Endothelial cell of umbilical vein (primary cell): Measurements from ENCODE around the gene TNFRSF14. TPM values are rescaled to one million over a fixed set of nuclear protein-coding genes. Genes with fewer than 3 reads are reported as not detected.

Experiments
- BruUV-seq: library from RNA; stranded (reverse); fragments of 400-500 nt; replicated peaks from 2 replicates; lab custom pipeline; 2021; lab: Mats Ljungman, UMichigan
- CTCF ChIA-PET: fragments of 300-600, 350-600 bp; sonication (Branson Sonifier 250); formaldehyde crosslinking; loops from one replicate; lab custom pipeline; 2021; ENCODE audit warnings: antibody characterized with exemption, inconsistent platforms; lab: Charles Lee
- POLR2A ChIA-PET: fragments of 300-600, 350-600 bp; sonication (Branson Sonifier 250); formaldehyde crosslinking; loops from one replicate; lab custom pipeline; 2021; ENCODE audit warnings: antibody characterized with exemption, inconsistent platforms; lab: Charles Lee
- DNase-seq: peaks from one replicate; pipeline ENCODE4 v3.0.0-alpha.2; 2011; ENCODE audit warnings: low read depth, low spot score
- FAIRE-seq: peaks from 2 replicates; lab custom pipeline; 2011; peaks lifted over from hg19 to GRCh38; lab: Jason Lieb, UNC
- H2AFZ ChIP-seq: 2 replicates; pipeline ENCODE4 v1.6.0; 2012; ENCODE audit warnings: low read depth, low read length, control low read depth, inconsistent platforms
- H3K27ac ChIP-seq: 2 replicates; pipeline ENCODE4 v1.5.1; 2011; ENCODE audit warnings: low read depth, mild to moderate bottlenecking, control low read depth, low read length, moderate library complexity; ENCODE audit not compliant: insufficient read depth
- H3K27me3 ChIP-seq, 2 experiments: 2 replicates each; pipeline versions ENCODE4 v1.6.0 to v1.6.1; 2011; ENCODE audit warnings: low read length in 2 of 2, mixed read lengths in 1 of 2; ENCODE audit not compliant: control insufficient read depth in 2 of 2, insufficient read depth in 2 of 2
- H3K36me3 ChIP-seq, 2 experiments: 2 replicates in 1 of 2; 3 replicates in 1 of 2; pipeline ENCODE4 v1.5.1; 2011; ENCODE audit warnings: low read length in 2 of 2, mild to moderate bottlenecking in 1 of 2, moderate library complexity in 1 of 2; ENCODE audit not compliant: control insufficient read depth in 2 of 2, insufficient read depth in 2 of 2; ENCODE audit errors: extremely low read depth in 1 of 2
- H3K4me1 ChIP-seq: 3 replicates; pipeline ENCODE4 v1.5.1; 2011; ENCODE audit warnings: mild to moderate bottlenecking, low read length; ENCODE audit not compliant: control insufficient read depth, insufficient read depth; ENCODE audit errors: extremely low read depth
- H3K4me2 ChIP-seq: 2 replicates; pipeline ENCODE4 v1.6.1; 2011; ENCODE audit warnings: low read length, control low read depth, mixed read lengths; ENCODE audit not compliant: insufficient read depth
- H3K4me3 ChIP-seq, 3 experiments: fragments of 200-600 bp in 1 of 3; sonication (generic), shearing (Covaris generic) in 1 of 3; replicated peaks in 1 of 3; 2 replicates each; pipeline ENCODE4 v1.5.1; 2011 to 2016; ENCODE audit warnings: control low read depth in 3 of 3, low read length in 3 of 3, mild to moderate bottlenecking in 2 of 3, inconsistent platforms in 1 of 3, low read depth in 1 of 3, moderate library complexity in 1 of 3; ENCODE audit not compliant: insufficient read depth in 1 of 3
- H3K79me2 ChIP-seq: 2 replicates; pipeline ENCODE4 v1.6.0; 2012; ENCODE audit warnings: low read length, inconsistent platforms; ENCODE audit not compliant: control insufficient read depth, insufficient read depth
- H3K9ac ChIP-seq: replicated peaks from 2 replicates; pipeline ENCODE3; 2011; ENCODE audit warnings: low read length, control low read depth; ENCODE audit not compliant: insufficient read depth; ENCODE audit errors: extremely low read depth
- H3K9me1 ChIP-seq: replicated peaks from 3 replicates; pipeline ENCODE4 v1.6.0; 2011; ENCODE audit warnings: mild to moderate bottlenecking, low read length; ENCODE audit not compliant: control insufficient read depth, insufficient read depth; ENCODE audit errors: extremely low read depth
- H3K9me3 ChIP-seq: replicated peaks from 2 replicates; pipeline ENCODE4 v1.5.1; 2012; ENCODE audit warnings: low read length, inconsistent platforms; ENCODE audit not compliant: control insufficient read depth, insufficient read depth
- H4K20me1 ChIP-seq: replicated peaks from 2 replicates; pipeline ENCODE3; 2011; ENCODE audit warnings: mild to moderate bottlenecking, low read length; ENCODE audit not compliant: control insufficient read depth, insufficient read depth; ENCODE audit errors: extremely low read depth
- CTCF ChIP-seq, 2 donors: IDR thresholded peaks; 1 replicate in 1 of 2; 2 replicates in 1 of 2; pipeline ENCODE4 v1.5.1; 2011; ENCODE audit warnings: low read length in 2 of 2, mild to moderate bottlenecking in 2 of 2, moderate library complexity in 2 of 2, control low read depth in 1 of 2, inconsistent platforms in 1 of 2, low read depth in 1 of 2; ENCODE audit not compliant: insufficient read depth in 1 of 2; ENCODE audit errors: extremely low read depth in 1 of 2
- EZH2 ChIP-seq: IDR thresholded peaks from 2 replicates; pipeline ENCODE4 v1.6.1; 2012; ENCODE audit warnings: borderline replicate concordance, low read depth, mild to moderate bottlenecking, moderate library complexity, low read length, inconsistent platforms; ENCODE audit not compliant: severe bottlenecking
- FOS ChIP-seq: IDR thresholded peaks from 2 replicates; pipeline ENCODE4 v1.6.1; 2011; ENCODE audit warnings: mild to moderate bottlenecking, low read length, moderate library complexity, borderline replicate concordance; ENCODE audit not compliant: insufficient read depth
- GATA2 ChIP-seq: IDR thresholded peaks from 2 replicates; pipeline ENCODE4 v1.7.0; 2011; ENCODE audit warnings: low read depth, mild to moderate bottlenecking, moderate library complexity, mixed read lengths, low read length; ENCODE audit not compliant: insufficient read length, insufficient read depth
- JUN ChIP-seq: IDR thresholded peaks from 2 replicates; pipeline ENCODE4 v1.6.1; 2011; ENCODE audit warnings: borderline replicate concordance, low read depth; ENCODE audit not compliant: insufficient read length, insufficient read depth
- MAX ChIP-seq: IDR thresholded peaks from 2 replicates; pipeline ENCODE4 v1.6.1; 2011; ENCODE audit not compliant: insufficient read depth, insufficient read length
- MYC ChIP-seq: IDR thresholded peaks from one replicate; pipeline ENCODE4 v1.6.1; 2011; ENCODE audit warnings: mild to moderate bottlenecking, low read depth, low read length
- POLR2A ChIP-seq: IDR thresholded peaks from 2 replicates; pipeline ENCODE4 v1.6.1; 2012; ENCODE audit warnings: low read depth, mild to moderate bottlenecking, control low read depth, low read length
- POLR2AphosphoS5 ChIP-seq: IDR thresholded peaks from 2 replicates; pipeline ENCODE4 v1.6.1; 2012; ENCODE audit warnings: low read depth, mild to moderate bottlenecking, control low read depth, low read length, moderate library complexity; ENCODE audit not compliant: insufficient read depth
- dilution Hi-C: fragments of 300-500 bp; cut with MboI; formaldehyde crosslinking; loops from one replicate; pipeline ENCODE4 v1.15.0; 2019; ENCODE audit warnings: low sequenced_read_pairs; ENCODE audit not compliant: extremely low pct_ligation_motif_present
- intact Hi-C: fragments of 100-400 bp; cut with micrococcal nuclease; formaldehyde crosslinking; loops from one replicate; pipeline ENCODE4 v1.10.0; 2022
- polyA plus RNA-seq, 4 experiments: library from polyadenylated mRNA; depleted of rRNA in 3 of 4; stranded (reverse) in 3 of 4; unstranded in 1 of 4; fragments of >200 nt; gene quantifications; 2 replicates each; pipeline versions ENCODE4 v1.2.1 to v1.2.3, GENCODE V29; 2011 to 2012; ENCODE audit warnings: missing spikeins in 1 of 4
- total RNA-seq: library from RNA; stranded (reverse); gene quantifications from 2 replicates; pipeline ENCODE4 v1.2.3, GENCODE V29; 2021

Gene TNFRSF14
- total and polyA plus RNA-seq, 2 donors (not counting 3 experiments of a cell fraction or from before 2014, with no cell fraction given), result 40.9 to 49.4 TPM

GRCh38 chr1:2537784-2538115 lies 18.4 kb upstream of the TNFRSF14 start:
- Histone ChIP-seq H3K27me3 (peaks cover 0 to 1% of the 10 kb centered on the region in 2 experiments), H3K79me2 (no peaks in the 10 kb centered on the region), H3K36me3 (no peaks in the 10 kb centered on the region), H3K4me3 (no peak overlapping the region), H3K4me1 (no peaks in the 10 kb centered on the region), H3K27ac (no peak overlapping the region), H3K9me3 (no peaks in the 10 kb centered on the region), H2AFZ (no peak overlapping the region), H3K9me1 (no peaks in the 10 kb centered on the region), H3K4me2 (no peak overlapping the region), H4K20me1 (no peaks in the 10 kb centered on the region), H3K9ac (no peak overlapping the region)
- no TSS peak for BruUV-seq
- no peak for DNase-seq
- dilution Hi-C loops (no loop called here), intact Hi-C loops (no loop called here)
- no peak for FAIRE-seq
- TF ChIP-seq GATA2, result no peak
- TF ChIP-seq MYC, result no peak
- TF ChIP-seq POLR2AphosphoS5, result no peak
- TF ChIP-seq CTCF (IDR thresholded peaks at IDR 0.05; ENCODE audit: extremely low read depth in 1 of 2, insufficient read depth in 1 of 2, low read depth in 1 of 2, low read length in 2 of 2), result no peak
- TF ChIP-seq EZH2, result no peak
- no peak for TF ChIP-seq JUN
- TF ChIP-seq MAX, result no peak
- no peak for TF ChIP-seq FOS
- TF ChIP-seq POLR2A, result no peak
- ChIA-PET POLR2A (no interaction called here), CTCF (no interaction called here)
